ENCODE data around the gene SMC4.

SMC4 gene

DNA sequence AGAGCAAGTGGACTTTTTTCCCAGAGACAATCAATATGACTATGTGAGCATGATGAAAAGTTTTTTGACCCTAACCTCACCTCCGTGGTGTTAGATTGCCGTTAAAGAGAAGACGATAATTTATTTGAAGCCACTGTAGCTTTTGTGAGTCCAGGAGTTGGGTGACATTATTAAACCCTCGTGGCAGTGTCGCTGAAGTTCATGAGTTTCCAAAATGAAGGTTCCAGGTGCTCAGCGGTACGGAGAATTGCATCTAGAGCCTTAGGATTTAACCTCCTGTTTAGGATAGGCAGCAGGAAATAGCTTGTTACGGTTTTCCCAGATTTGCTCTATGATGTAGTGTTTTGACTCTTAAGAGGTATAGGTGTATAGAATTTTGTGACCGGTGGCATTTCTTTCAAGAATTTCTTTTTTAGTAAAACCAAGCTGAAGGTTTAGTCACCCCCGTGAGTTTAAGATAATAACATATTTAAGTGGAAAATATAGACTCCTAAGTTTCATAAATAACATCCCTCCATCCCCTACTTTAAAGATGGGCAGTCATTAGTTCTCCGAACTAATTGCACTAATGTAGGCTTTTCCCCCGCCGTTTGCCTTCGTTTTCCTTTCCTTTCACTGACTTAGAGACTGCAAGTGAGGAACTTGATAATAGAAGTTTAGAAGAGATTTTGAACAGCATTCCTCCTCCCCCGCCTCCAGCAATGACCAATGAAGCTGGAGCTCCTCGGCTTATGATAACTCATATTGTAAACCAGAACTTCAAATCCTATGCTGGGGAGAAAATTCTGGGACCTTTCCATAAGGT is 2.0 kb downstream of the SMC4 start:
- TF ChIP-seq, protein P1, sequence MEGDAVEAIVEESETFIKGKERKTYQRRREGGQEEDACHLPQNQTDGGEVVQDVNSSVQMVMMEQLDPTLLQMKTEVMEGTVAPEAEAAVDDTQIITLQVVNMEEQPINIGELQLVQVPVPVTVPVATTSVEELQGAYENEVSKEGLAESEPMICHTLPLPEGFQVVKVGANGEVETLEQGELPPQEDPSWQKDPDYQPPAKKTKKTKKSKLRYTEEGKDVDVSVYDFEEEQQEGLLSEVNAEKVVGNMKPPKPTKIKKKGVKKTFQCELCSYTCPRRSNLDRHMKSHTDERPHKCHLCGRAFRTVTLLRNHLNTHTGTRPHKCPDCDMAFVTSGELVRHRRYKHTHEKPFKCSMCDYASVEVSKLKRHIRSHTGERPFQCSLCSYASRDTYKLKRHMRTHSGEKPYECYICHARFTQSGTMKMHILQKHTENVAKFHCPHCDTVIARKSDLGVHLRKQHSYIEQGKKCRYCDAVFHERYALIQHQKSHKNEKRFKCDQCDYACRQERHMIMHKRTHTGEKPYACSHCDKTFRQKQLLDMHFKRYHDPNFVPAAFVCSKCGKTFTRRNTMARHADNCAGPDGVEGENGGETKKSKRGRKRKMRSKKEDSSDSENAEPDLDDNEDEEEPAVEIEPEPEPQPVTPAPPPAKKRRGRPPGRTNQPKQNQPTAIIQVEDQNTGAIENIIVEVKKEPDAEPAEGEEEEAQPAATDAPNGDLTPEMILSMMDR (IDR thresholded peaks at IDR 0.05; ENCODE audit: insufficient read depth, low read depth, low read length, missing control alignments): no peak
- H3K4me3 ChIP-seq (ENCODE audit: low read depth, low read length): peak overlapping the region; percentile 85
- peak; percentile 45 for DNase-seq (ENCODE audit: low read depth)

DNA sequence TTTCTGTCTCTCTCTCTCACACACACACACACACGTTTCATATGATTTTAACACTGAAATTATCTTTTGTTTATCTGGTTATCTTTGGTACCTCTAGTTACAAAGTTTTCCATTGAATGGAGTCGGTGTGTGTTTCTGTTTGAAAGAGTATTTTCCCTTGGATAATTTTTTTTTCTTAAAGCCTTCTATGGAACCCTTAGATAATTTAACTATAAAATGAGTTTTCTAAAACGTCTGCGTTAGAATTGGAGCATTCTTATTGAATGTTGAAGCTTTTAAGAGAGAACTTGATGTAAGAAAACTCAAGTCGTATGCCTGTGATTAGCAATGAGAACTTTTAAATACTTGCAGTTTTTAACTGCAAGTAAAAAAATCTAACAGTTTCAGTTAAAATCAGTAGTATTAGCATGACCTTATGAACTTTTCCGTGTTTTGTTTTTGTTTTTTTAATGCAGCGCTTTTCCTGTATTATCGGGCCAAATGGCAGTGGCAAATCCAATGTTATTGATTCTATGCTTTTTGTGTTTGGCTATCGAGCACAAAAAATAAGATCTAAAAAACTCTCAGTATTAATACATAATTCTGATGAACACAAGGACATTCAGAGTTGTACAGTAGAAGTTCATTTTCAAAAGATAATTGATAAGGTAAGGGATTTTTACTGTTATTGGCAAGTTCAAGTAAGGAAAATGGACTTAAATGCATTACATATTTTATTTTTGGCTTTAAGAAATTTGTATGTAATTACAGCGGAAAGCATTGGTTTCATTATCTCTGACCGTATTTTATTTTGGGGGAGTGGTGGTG is 3.0 kb downstream of the SMC4 start:
- no peak for DNase-seq (ENCODE audit: low read depth)
- H3K4me3 ChIP-seq (ENCODE audit: low read depth, low read length): peak overlapping the region; percentile 85
- TF ChIP-seq, protein P1 (IDR thresholded peaks at IDR 0.05; ENCODE audit: insufficient read depth, low read depth, low read length, missing control alignments): no peak

DNA sequence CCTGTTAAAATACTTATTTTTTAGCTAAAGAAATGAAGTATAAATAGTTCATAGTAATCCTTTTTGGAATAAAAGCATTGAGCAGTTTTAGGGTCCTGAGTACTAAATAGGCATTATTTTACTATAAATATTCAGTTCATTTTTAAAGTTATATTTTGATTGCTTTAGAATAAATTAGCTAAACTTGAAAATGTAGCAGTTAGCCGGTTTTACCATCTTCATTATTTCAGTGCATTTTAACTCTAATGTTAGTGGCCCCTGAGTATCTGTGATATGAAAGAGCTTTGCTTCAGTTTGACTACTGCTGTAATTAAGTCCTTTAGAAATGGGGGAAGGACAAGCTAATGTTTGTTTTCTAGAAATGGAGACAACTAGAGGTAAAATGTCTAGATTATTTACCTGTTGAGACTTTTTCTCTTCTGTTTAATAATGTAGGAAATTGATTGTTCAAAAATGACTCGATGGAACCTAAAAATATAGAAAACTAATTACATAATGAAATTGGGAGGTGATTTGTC is 3.6 kb downstream of the SMC4 start:
- TF ChIP-seq, protein P1 (IDR thresholded peaks at IDR 0.05; ENCODE audit: insufficient read depth, low read depth, low read length, missing control alignments): no peak
- DNase-seq (ENCODE audit: low read depth): no peak
- peak overlapping the region; percentile 85 for H3K4me3 ChIP-seq (ENCODE audit: low read depth, low read length)

DNA sequence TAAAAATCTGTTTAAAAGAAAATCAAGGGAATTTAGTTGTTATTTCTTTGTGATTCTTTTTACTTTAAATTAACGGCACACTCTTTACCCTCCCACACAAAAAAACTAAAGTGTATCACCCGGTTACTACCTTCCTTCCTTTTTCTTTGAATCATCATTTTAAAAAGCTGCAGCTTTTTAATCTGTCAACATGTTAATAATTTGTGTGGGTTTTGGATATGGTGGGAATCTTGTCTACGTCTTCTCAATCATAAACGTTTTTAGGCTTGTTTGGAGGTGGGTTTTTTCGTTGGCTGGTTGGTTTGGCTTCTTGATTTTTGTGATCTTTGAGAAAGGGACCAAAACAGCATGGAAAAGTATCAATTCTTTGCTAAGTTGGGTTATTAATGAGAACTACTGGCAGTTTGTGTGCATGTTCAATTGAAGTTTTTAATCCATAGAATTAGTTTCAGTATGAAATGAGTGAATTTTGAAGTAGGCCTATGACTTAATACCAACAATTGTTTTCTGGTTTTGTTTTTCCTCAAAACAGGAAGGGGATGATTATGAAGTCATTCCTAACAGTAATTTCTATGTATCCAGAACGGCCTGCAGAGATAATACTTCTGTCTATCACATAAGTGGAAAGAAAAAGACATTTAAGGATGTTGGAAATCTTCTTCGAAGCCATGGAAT is 4.5 kb downstream of the SMC4 start:
- no peak for DNase-seq (ENCODE audit: low read depth)
- TF ChIP-seq, protein P1 (IDR thresholded peaks at IDR 0.05; ENCODE audit: insufficient read depth, low read depth, low read length, missing control alignments): no peak
- peak overlapping the region; percentile 85 for H3K4me3 ChIP-seq (ENCODE audit: low read depth, low read length)

DNA sequence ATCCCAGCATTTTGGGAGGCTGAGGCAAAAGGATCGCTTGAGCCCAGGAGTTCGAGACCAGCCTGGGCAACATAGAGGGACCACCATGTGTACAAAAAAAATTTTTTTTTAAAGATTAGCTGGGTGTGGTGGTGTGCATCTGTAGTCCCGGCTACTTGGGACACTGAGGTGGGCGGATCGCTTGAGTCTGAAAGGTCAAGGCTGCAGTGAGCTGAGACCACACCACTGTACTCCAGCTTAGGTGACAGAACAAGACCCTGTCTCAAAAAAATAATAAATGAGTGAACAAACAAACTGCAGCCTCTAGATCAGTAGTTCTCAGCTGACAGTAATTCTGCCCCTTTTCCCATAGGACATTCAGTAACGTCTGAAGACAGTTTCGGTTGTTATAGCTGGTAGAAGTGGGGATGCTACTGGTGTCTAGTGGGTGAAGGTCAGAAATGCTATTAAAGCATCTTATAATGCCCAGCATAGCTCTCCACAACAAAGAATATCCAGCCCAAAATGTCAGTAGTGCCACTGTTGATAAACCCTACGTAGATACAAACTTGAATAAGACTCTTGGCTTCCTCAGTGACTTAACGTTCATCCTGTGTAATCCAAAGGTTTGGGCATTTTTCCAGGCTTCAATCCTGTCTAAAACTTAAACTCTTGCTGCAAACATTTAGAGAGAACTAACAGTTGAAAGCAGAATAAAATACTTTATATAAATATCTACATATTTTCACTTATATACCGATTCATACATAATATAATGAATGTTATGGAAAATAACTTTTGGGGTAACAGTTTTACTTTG is 10.6 kb downstream of the SMC4 start:
- TF ChIP-seq, protein P1 (IDR thresholded peaks at IDR 0.05; ENCODE audit: insufficient read depth, low read depth, low read length, missing control alignments): no peak
- no peak overlapping the region for H3K4me3 ChIP-seq (ENCODE audit: low read depth, low read length)
- DNase-seq (ENCODE audit: low read depth): no peak

DNA sequence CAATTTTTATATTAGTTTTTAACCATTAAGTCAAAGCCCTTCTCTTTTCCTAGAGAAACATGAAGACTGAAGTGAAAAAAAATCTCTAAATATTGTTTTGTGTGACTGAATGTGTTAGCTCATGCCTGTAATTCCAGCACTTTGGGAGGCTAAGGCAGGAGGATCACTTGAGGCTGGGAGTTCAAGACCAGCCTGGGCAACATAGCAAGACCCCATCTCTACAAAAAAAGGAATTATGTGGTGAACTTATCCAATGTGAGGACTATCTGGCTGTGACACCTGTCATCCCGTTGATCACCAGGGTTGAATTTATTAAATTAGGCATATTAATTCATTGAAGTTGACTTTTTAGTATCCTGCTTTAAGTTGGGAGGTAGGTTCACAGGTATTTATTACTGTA is 13.0 kb downstream of the SMC4 start:
- TF ChIP-seq, protein P1 (IDR thresholded peaks at IDR 0.05; ENCODE audit: insufficient read depth, low read depth, low read length, missing control alignments): no peak
- no peak for DNase-seq (ENCODE audit: low read depth)
- H3K4me3 ChIP-seq (ENCODE audit: low read depth, low read length): no peak overlapping the region

Data from GM12865 (cell line).